ENCODE measurements around the gene CLEC17A. TPM values are rescaled to one million over a fixed set of nuclear protein-coding genes. Genes with fewer than 3 reads are reported as not detected.
"Not testable (repeated sequence)": the region's sequence is repeated elsewhere in the genome, so short reads cannot be mapped to it uniquely, and the experiment has no call there.

The CLEC17A gene
- total and polyA plus RNA-seq, 2 of the 13 experiments (the other 11 are each of a cell fraction or from before 2014, with no cell fraction given): not detected

DNA sequence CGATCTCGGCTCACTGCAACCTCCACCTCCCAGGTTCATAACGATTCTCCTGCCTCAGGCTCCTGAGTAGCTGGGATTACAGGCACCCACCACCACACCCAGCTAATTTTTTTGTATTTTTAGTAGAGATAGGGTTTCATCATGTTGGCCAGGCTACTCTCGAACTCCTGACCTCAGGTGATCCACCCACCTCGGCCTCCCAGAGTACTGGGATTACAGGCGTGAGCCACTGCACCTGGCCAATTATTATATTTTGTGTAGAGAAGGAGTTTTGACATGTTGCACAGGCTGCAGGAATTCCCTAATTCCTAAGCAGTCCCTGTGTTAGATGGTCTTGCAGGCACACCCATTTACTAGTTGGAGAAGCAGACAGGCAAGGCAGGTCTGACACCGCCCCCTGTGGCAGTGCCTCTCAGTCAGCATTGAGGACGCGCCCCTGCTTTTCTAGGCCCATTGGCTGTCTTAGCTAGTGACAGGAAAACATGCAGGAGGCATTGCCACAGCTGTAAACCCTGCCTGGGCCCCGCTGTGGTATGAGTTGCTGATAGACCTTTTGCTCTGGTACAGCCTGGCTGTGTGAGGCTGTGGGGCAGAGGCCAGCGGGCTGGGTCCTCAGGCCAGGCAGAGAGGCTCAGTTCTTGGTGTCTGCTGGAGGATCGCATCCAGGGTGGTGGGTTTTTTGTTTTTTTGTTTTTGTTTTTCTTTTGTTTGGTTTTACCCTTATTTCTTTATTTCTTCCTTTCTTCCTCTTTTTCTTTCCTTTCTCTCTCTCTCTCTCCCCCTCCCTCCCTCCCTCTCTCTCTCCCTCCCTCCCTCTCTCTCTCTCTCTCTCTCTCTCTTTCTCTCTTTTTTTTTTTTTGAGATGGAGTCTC, 31.5 kb upstream of the CLEC17A start:
- H3K9me3 ChIP-seq (ENCODE audit: low read length); H3K4me3 ChIP-seq (replicated peaks in 1 of 3; ENCODE audit: insufficient read depth in 1 of 3, low read depth in 2 of 3, low read length in 3 of 3); H3K27me3 ChIP-seq (ENCODE audit: control insufficient read depth in 1 of 2, insufficient read depth in 2 of 2, low read length in 2 of 2); H3K36me3 ChIP-seq (replicated peaks in 1 of 2; ENCODE audit: control insufficient read depth in 1 of 2, insufficient read depth in 2 of 2, low read length in 2 of 2); H4K20me1 ChIP-seq (ENCODE audit: insufficient read depth, low read length); in situ Hi-C loops (cut with HindIII; ENCODE audit: extremely low pct_ligation_motif_present, low pct_unique_long_range_greater_than_20kb); H2AFZ ChIP-seq (ENCODE audit: low read length); BruUV-seq (replicated peaks); H3K9ac ChIP-seq (ENCODE audit: insufficient read depth, low read depth, low read length); TF ChIP-seq NR2F6 (IDR thresholded peaks at IDR 0.05): not testable (repeated sequence)
- Histone ChIP-seq H3K27ac (ENCODE audit: extremely low read length, insufficient read depth, low read length) (peak overlapping the region; percentile 44), H3K4me1 (ENCODE audit: insufficient read depth, low read length) (peaks cover 56% of the 10 kb centered on the region), H3K79me2 (ENCODE audit: insufficient read depth, low read length) (peaks cover 32% of the 10 kb centered on the region), H3K4me2 (ENCODE audit: low read depth, low read length) (peak overlapping the region; percentile 46)
- intact Hi-C loops (cut with micrococcal nuclease; ENCODE audit: unreplicated experiment): loop anchor here (2.0 kb wide), 2 partner anchors 15 to 39 kb away; no protein-coding TSS in a partner anchor
- FAIRE-seq (peak; percentile 52), ATAC-seq (peak; percentile 92), DNase-seq (ENCODE audit: low spot score) (peak; percentile 91)
- ChIA-PET POLR2A (interaction anchor here (0.6 to 1.4 kb wide), 5 partner anchors 32 to 39 kb away, joined by 3 to 18 read pairs (median 3); partner anchors contain the start of gene DNAJB1), CTCF (ENCODE audit: low intra/inter-chr PET ratio, low total read pairs) (interaction anchor here (1.3 kb wide), 1 partner anchor 45 kb away, joined by 5 read pairs; no protein-coding TSS in a partner anchor)
- WGBS (ENCODE audit: low lambda C conversion rate): 44% methylated on average over 11 of the region's 12 CpGs
- peak; percentile 53; the same call in 1 of the 2 replicates for TF ChIP-seq TARDBP (CRISPR knock-in tag; IDR thresholded peaks at IDR 0.05)
- 0 out of 2 replicates have a peak, but pooled peaks have one; percentile 34 for TF ChIP-seq SMAD3 (CRISPR knock-in tag; IDR thresholded peaks at IDR 0.05)
- TF ChIP-seq NR2F6 (CRISPR knock-in tag; IDR thresholded peaks at IDR 0.05): peak; percentile 69
- TF ChIP-seq FOXP4 (CRISPR knock-in tag; IDR thresholded peaks at IDR 0.05): peak; percentile 42; the same call in 1 of the 2 replicates
- TF ChIP-seq MYC (CRISPR knock-in tag; IDR thresholded peaks at IDR 0.05; ENCODE audit: borderline replicate concordance): peak; percentile 34; the same call in 1 of the 2 replicates
- TF ChIP-seq MAX (IDR thresholded peaks at IDR 0.05): peak; percentile 82
- TF ChIP-seq, protein P1, sequence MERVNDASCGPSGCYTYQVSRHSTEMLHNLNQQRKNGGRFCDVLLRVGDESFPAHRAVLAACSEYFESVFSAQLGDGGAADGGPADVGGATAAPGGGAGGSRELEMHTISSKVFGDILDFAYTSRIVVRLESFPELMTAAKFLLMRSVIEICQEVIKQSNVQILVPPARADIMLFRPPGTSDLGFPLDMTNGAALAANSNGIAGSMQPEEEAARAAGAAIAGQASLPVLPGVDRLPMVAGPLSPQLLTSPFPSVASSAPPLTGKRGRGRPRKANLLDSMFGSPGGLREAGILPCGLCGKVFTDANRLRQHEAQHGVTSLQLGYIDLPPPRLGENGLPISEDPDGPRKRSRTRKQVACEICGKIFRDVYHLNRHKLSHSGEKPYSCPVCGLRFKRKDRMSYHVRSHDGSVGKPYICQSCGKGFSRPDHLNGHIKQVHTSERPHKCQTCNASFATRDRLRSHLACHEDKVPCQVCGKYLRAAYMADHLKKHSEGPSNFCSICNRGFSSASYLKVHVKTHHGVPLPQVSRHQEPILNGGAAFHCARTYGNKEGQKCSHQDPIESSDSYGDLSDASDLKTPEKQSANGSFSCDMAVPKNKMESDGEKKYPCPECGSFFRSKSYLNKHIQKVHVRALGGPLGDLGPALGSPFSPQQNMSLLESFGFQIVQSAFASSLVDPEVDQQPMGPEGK (CRISPR knock-in tag; IDR thresholded peaks at IDR 0.05): peak; percentile 48; the same call in 1 of the 2 replicates
- TF ChIP-seq ELF1 (CRISPR knock-in tag; IDR thresholded peaks at IDR 0.05): 0 out of 2 replicates have a peak, but pooled peaks have one; percentile 22
- 0 out of 2 replicates have a peak, but pooled peaks have one; percentile 58 for TF ChIP-seq HNRNPL (IDR thresholded peaks at IDR 0.05; ENCODE audit: low read depth, low read length)
- TF ChIP-seq CEBPG (CRISPR knock-in tag; IDR thresholded peaks at IDR 0.05): peak; percentile 6; the same call in 1 of the 2 replicates
- peak; percentile 41; the same call in 1 of the 2 replicates for TF ChIP-seq HOXA3 (CRISPR knock-in tag; IDR thresholded peaks at IDR 0.05)
- TF ChIP-seq, protein P2, sequence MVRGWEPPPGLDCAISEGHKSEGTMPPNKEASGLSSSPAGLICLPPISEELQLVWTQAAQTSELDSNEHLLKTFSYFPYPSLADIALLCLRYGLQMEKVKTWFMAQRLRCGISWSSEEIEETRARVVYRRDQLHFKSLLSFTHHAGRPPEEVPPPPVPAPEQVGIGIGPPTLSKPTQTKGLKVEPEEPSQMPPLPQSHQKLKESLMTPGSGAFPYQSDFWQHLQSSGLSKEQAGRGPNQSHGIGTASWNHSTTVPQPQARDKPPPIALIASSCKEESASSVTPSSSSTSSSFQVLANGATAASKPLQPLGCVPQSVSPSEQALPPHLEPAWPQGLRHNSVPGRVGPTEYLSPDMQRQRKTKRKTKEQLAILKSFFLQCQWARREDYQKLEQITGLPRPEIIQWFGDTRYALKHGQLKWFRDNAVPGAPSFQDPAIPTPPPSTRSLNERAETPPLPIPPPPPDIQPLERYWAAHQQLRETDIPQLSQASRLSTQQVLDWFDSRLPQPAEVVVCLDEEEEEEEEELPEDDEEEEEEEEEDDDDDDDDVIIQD (CRISPR knock-in tag; IDR thresholded peaks at IDR 0.05; ENCODE audit: low read depth): peak; percentile 23; the same call in 1 of the 2 replicates
- peak; percentile 66; the same call in 1 of the 2 replicates for TF ChIP-seq RAD21 (CRISPR knock-in tag; IDR thresholded peaks at IDR 0.05)
- TF ChIP-seq MAFF (IDR thresholded peaks at IDR 0.05; ENCODE audit: low read depth, low read length): 0 out of 2 replicates have a peak, but pooled peaks have one; percentile 1
- TF ChIP-seq, protein P3, sequence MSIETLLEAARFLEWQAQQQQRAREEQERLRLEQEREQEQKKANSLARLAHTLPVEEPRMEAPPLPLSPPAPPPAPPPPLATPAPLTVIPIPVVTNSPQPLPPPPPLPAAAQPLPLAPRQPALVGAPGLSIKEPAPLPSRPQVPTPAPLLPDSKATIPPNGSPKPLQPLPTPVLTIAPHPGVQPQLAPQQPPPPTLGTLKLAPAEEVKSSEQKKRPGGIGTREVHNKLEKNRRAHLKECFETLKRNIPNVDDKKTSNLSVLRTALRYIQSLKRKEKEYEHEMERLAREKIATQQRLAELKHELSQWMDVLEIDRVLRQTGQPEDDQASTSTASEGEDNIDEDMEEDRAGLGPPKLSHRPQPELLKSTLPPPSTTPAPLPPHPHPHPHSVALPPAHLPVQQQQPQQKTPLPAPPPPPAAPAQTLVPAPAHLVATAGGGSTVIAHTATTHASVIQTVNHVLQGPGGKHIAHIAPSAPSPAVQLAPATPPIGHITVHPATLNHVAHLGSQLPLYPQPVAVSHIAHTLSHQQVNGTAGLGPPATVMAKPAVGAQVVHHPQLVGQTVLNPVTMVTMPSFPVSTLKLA (IDR thresholded peaks at IDR 0.05): peak; percentile 51
- 0 out of 2 replicates have a peak, but pooled peaks have one; percentile 73 for TF ChIP-seq RBAK (CRISPR knock-in tag; IDR thresholded peaks at IDR 0.05)
